ENCODE measurements around the gene PARD6B. TPM values are rescaled to one million over a fixed set of nuclear protein-coding genes. Genes with fewer than 3 reads are reported as not detected.
A peak's percentile ranks its signal among the peaks of the same experiment; 100 is the strongest.

Gene PARD6B
- total RNA-seq, 5 donors from 2014 or later (not counting 1 experiment from before 2014, with no cell fraction given), result 5.9 to 12.4 (median 9.4) TPM

DNA sequence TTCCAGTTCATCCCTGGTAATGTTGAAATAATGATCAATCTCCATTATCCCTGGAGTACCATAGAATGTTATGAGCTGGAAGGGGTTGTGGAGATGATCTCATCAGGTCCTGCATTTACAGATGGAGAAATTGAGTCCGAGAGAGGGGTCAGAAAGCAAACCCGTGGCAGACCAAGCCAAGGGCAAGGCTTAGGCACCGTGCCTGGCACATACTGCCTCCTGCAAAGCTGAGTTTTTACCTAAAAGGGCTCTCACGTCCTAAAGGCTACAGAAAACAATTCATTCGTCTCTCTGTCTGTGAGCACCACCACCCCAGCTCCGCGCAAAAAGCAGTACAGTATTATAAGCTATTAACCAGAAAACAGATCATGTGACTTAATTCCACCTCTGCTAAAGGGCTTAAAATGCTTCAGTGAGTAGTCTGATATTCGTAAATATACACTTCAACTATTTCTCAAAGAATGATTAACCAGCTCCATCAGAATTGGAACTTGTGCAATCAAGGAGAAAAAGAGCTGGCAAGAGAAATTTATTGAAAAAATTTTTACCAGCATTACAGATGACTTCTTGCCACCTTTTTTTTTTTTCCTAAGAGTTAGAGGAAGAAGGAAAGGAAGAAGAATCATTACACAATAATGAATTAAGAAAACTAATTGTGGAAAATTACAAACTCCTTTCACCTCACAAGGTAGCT lies 3.4 kb upstream of the PARD6B start:
- Histone ChIP-seq H3K9me3 (no peaks in the 10 kb centered on the region), H3K27ac (ENCODE audit: low read length) (no peak overlapping the region), H3K36me3 (ENCODE audit: control insufficient read depth in 2 of 2, extremely low read depth in 1 of 2, insufficient read depth in 1 of 2, low read length in 1 of 2) (no peaks in the 10 kb centered on the region), H3K4me1 (ENCODE audit: control insufficient read depth in 1 of 2, extremely low read depth in 1 of 2, insufficient read depth in 2 of 2, low read length in 2 of 2) (peaks cover 5 to 17% of the 10 kb centered on the region in 2 experiments), H3K4me3 (ENCODE audit: control insufficient read depth in 1 of 2, extremely low read depth in 1 of 2, low read length in 1 of 2) (no peak overlapping the region), H3K27me3 (replicated peaks in 1 of 2; ENCODE audit: control insufficient read depth in 2 of 2, extremely low read depth in 1 of 2, insufficient read depth in 2 of 2, low read length in 1 of 2) (peaks cover 0 to 12% of the 10 kb centered on the region in 2 experiments)
- no peaks in the 10 kb centered on the region for H3K27me3 Mint-ChIP-seq
- CTCF ChIA-PET, result interaction anchor here in 1 of 2 donors (0.6 to 0.7 kb wide), 2 partner anchors 340 to 915 kb away, joined by 4 to 6 read pairs; partner anchors contain the start of gene SLC9A8
- ATAC-seq (replicated peaks in 1 of 4) (no peak), DNase-seq (no peak)
- no peak overlapping the region for H3K27ac Mint-ChIP-seq
- H3K4me1 Mint-ChIP-seq, result peaks cover 10 to 16% (median 11%) of the 10 kb centered on the region in 3 donors
- H3K4me3 Mint-ChIP-seq, result no peak overlapping the region
- WGBS (ENCODE audit: insufficient coverage), result 80% methylated on average over 5 of the region's 8 CpGs
- H3K9me3 Mint-ChIP-seq, result no peaks in the 10 kb centered on the region
- POLR2A ChIA-PET, result no interaction called here
- no peaks in the 10 kb centered on the region for H3K36me3 Mint-ChIP-seq

DNA sequence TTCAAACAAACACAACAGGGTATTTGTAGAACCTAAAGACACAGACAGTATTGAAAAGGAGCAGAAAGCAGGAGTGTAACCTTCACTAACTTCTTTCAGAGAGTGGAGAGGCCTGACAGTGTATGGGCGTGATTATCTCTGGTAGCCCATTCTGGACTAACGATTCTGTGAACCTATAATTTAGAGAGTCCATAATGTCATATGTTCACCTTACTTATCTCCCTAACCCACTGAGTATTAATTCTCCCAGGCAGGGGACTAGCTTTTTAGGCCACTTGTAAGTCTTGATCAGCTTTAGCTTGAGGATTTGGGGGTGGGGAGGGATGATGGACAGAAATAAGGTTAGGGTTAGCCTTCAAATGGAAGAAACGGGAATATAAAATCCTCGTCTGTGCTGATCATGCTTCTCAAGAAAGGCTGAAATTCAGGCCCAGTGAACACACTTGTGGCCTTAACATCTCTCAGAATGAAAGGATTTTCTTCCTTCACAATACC lies 2.8 kb upstream of the PARD6B start:
- Mint-ChIP-seq H3K9me3 (no peaks in the 10 kb centered on the region), H3K36me3 (no peaks in the 10 kb centered on the region), H3K27ac (peak overlapping the region in 1 of 2 donors; percentile 44), H3K4me1 (peaks cover 14 to 21% (median 15%) of the 10 kb centered on the region in 3 donors), H3K27me3 (no peaks in the 10 kb centered on the region), H3K4me3 (no peak overlapping the region)
- H3K36me3 ChIP-seq (ENCODE audit: control insufficient read depth in 2 of 2, extremely low read depth in 1 of 2, insufficient read depth in 1 of 2, low read length in 1 of 2), result no peaks in the 10 kb centered on the region
- WGBS (ENCODE audit: insufficient coverage), result no CpG with 5 or more reads among the region's 4 CpGs
- DNase-seq (no peak), ATAC-seq (replicated peaks in 1 of 4) (no peak)
- H3K27me3 ChIP-seq (replicated peaks in 1 of 2; ENCODE audit: control insufficient read depth in 2 of 2, extremely low read depth in 1 of 2, insufficient read depth in 2 of 2, low read length in 1 of 2), result peaks cover 0 to 12% of the 10 kb centered on the region in 2 experiments
- CTCF ChIA-PET, result interaction anchor here in 1 of 2 donors (0.6 kb wide), 1 partner anchor 916 kb away, joined by 4 read pairs; the partner anchor contains the start of gene SLC9A8
- peaks cover 6 to 19% of the 10 kb centered on the region in 2 experiments for H3K4me1 ChIP-seq (ENCODE audit: control insufficient read depth in 1 of 2, extremely low read depth in 1 of 2, insufficient read depth in 2 of 2, low read length in 2 of 2)
- no peak overlapping the region for H3K27ac ChIP-seq (ENCODE audit: low read length)
- H3K4me3 ChIP-seq (ENCODE audit: control insufficient read depth in 1 of 2, extremely low read depth in 1 of 2, low read length in 1 of 2), result no peak overlapping the region
- no peaks in the 10 kb centered on the region for H3K9me3 ChIP-seq
- POLR2A ChIA-PET, result no interaction called here

DNA sequence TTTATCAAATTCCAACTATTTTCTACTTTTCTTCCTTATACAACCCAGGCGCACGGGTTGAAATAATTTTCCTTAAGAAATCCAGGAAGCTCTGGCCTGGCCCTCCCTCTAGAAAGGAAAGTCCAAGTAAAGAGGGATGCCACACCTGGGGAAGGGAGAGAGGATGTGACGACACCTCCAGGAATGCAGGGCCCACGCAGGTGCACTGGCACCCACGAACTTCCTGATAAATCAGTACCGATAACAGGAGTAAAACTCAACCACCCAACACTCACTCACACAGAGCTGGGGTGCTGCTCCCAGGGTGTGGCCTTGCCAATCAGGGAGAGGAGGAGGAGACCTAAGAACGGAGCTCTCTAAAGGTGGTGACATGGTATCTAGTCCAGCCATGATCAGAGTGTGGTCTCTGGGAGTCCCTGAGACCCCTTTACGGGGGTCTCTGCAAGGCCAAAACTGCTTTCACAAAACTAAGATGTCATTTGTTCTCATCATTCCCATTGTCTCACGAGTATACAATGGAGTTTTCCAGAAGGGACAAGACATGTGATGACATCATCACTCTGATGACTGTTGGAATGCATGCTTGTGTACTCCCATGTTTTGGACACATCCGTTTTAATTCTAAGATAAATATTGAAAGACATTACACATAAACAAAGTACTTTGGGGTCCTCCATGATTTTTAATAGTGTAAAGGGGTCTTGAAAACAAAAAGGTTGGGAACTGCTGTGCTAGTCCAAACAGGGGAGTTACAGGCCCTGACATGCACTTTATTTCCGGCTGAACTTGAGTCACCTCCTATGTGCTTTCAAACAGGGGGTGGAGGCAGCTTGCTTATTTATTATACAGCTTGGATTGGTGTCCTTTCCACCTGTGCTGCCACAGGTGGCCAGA lies 2.2 kb upstream of the PARD6B start:
- Mint-ChIP-seq H3K36me3 (no peaks in the 10 kb centered on the region), H3K4me1 (peaks cover 18 to 26% (median 19%) of the 10 kb centered on the region in 3 donors), H3K9me3 (no peaks in the 10 kb centered on the region), H3K27me3 (no peaks in the 10 kb centered on the region), H3K27ac (peak overlapping the region in 1 of 2 donors; percentile 44), H3K4me3 (peak overlapping the region in 2 of 3 donors; percentile 12 to 24)
- Histone ChIP-seq H3K4me3 (ENCODE audit: control insufficient read depth in 1 of 2, extremely low read depth in 1 of 2, low read length in 1 of 2) (no peak overlapping the region), H3K27ac (ENCODE audit: low read length) (no peak overlapping the region), H3K36me3 (ENCODE audit: control insufficient read depth in 2 of 2, extremely low read depth in 1 of 2, insufficient read depth in 1 of 2, low read length in 1 of 2) (no peaks in the 10 kb centered on the region), H3K27me3 (replicated peaks in 1 of 2; ENCODE audit: control insufficient read depth in 2 of 2, extremely low read depth in 1 of 2, insufficient read depth in 2 of 2, low read length in 1 of 2) (peaks cover 0 to 12% of the 10 kb centered on the region in 2 experiments), H3K9me3 (no peaks in the 10 kb centered on the region), H3K4me1 (ENCODE audit: control insufficient read depth in 1 of 2, extremely low read depth in 1 of 2, insufficient read depth in 2 of 2, low read length in 2 of 2) (peaks cover 6 to 19% of the 10 kb centered on the region in 2 experiments)
- 86% methylated on average over 1 of the region's 11 CpGs for WGBS (ENCODE audit: insufficient coverage)
- ChIA-PET POLR2A (no interaction called here), CTCF (interaction anchor here in 1 of 2 donors (1.0 to 1.1 kb wide), 2 partner anchors 20 to 61 kb away, joined by 3 to 4 read pairs; no protein-coding TSS in a partner anchor)
- ATAC-seq (replicated peaks in 1 of 4) (no peak), DNase-seq (no peak)

DNA sequence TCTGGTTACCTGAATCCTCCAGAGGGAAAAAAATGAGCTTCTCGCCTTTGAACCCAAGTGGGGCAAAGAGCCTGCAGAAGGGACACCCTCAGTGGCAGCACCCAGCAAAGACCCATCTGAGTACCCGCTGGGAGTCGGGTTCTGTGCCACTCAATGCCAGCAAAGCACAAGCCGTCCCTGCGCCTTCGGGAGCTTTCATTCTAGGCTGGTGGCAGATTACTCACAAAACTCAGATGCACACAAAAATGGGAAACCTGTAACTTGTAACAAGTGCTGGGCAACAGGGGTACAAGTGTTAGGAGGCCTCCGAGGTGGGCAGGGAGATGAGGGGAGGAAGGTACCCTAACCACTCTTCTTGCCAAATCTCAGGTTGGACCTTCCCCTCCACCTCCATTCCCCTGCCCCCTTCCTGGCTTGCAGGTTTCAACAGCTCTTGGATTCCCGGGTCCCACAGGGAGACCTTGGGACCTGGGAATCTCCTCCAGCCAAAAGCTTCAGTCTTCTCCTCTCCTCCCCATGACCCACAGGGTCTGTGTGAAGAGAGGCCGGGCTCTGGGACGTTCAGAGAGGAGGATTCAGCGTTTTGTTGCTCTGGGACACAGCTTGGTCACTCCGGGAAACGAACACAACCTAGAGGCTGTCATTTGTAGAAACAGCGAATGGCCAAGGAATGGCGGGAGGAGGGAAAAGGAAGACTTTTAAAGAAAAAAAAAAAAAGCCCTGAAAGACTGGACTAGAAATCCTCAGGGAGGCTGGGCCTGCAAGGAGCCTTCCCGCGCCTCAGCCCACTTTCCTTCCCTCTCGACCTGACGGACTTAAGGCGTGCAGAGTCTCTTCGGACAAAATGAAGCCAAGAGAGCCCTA lies 1.2 kb upstream of the PARD6B start:
- H3K9me3 ChIP-seq, result no peaks in the 10 kb centered on the region
- H3K9me3 Mint-ChIP-seq, result no peaks in the 10 kb centered on the region
- 42% methylated on average over 12 of the region's 21 CpGs for WGBS (ENCODE audit: insufficient coverage)
- H3K36me3 ChIP-seq (ENCODE audit: control insufficient read depth in 2 of 2, extremely low read depth in 1 of 2, insufficient read depth in 1 of 2, low read length in 1 of 2), result no peaks in the 10 kb centered on the region
- ChIA-PET CTCF (interaction anchor here in 1 of 2 donors (1.0 to 1.1 kb wide), 2 partner anchors 19 to 60 kb away, joined by 3 to 4 read pairs; no protein-coding TSS in a partner anchor), POLR2A (no interaction called here)
- H3K4me3 Mint-ChIP-seq, result peak overlapping the region; percentile 84 to 89 (median 86)
- H3K27me3 ChIP-seq (replicated peaks in 1 of 2; ENCODE audit: control insufficient read depth in 2 of 2, extremely low read depth in 1 of 2, insufficient read depth in 2 of 2, low read length in 1 of 2), result peaks cover 0 to 6% of the 10 kb centered on the region in 2 experiments
- DNase-seq, result peak in 3 of 35 experiments; percentile 6 to 16 (median 13)
- H3K27ac Mint-ChIP-seq, result peak overlapping the region in 1 of 2 donors; percentile 73
- H3K4me1 Mint-ChIP-seq, result peaks cover 21 to 33% (median 22%) of the 10 kb centered on the region in 3 donors
- H3K4me3 ChIP-seq (ENCODE audit: control insufficient read depth in 1 of 2, extremely low read depth in 1 of 2, low read length in 1 of 2), result peak overlapping the region; percentile 55 to 64
- no peaks in the 10 kb centered on the region for H3K36me3 Mint-ChIP-seq
- no peaks in the 10 kb centered on the region for H3K27me3 Mint-ChIP-seq
- ATAC-seq (replicated peaks in 1 of 4), result no peak
- peaks cover 6 to 19% of the 10 kb centered on the region in 2 experiments for H3K4me1 ChIP-seq (ENCODE audit: control insufficient read depth in 1 of 2, extremely low read depth in 1 of 2, insufficient read depth in 2 of 2, low read length in 2 of 2)
- H3K27ac ChIP-seq (ENCODE audit: low read length), result peak overlapping the region; percentile 33

- WGBS (ENCODE audit: insufficient coverage), result under 1% methylated on average over 35 of the region's 35 CpGs
- H3K27ac Mint-ChIP-seq, result peak overlapping the region in 1 of 2 donors; percentile 73
- H3K4me1 ChIP-seq (ENCODE audit: control insufficient read depth in 1 of 2, extremely low read depth in 1 of 2, insufficient read depth in 2 of 2, low read length in 2 of 2), result peaks cover 6 to 19% of the 10 kb centered on the region in 2 experiments
These were observed 670 bp upstream of the PARD6B start for GRCh38 chr20:50730765-50731054.

More at GRCh38 chr20:50730765-50731054, 670 bp upstream of the PARD6B start:
- Mint-ChIP-seq H3K27me3 (no peaks in the 10 kb centered on the region), H3K9me3 (no peaks in the 10 kb centered on the region), H3K36me3 (no peaks in the 10 kb centered on the region), H3K4me1 (peaks cover 27 to 37% (median 28%) of the 10 kb centered on the region in 3 donors), H3K4me3 (peak overlapping the region; percentile 84 to 89 (median 86))
- H3K36me3 ChIP-seq (ENCODE audit: control insufficient read depth in 2 of 2, extremely low read depth in 1 of 2, insufficient read depth in 1 of 2, low read length in 1 of 2), result no peaks in the 10 kb centered on the region
- peak overlapping the region; percentile 33 for H3K27ac ChIP-seq (ENCODE audit: low read length)
- ATAC-seq (replicated peaks in 1 of 4), result no peak
- CTCF ChIA-PET, result interaction anchor here in 1 of 2 donors (1.1 kb wide), 1 partner anchor 19 kb away, joined by 4 read pairs; no protein-coding TSS in a partner anchor
- DNase-seq, result no peak
- peak overlapping the region; percentile 55 to 64 for H3K4me3 ChIP-seq (ENCODE audit: control insufficient read depth in 1 of 2, extremely low read depth in 1 of 2, low read length in 1 of 2)
- no peaks in the 10 kb centered on the region for H3K9me3 ChIP-seq
- H3K27me3 ChIP-seq (replicated peaks in 1 of 2; ENCODE audit: control insufficient read depth in 2 of 2, extremely low read depth in 1 of 2, insufficient read depth in 2 of 2, low read length in 1 of 2), result peaks cover 0 to 5% of the 10 kb centered on the region in 2 experiments
- POLR2A ChIA-PET, result no interaction called here

Data from T-cell (primary cell).